GM18909 (cell line): ENCODE measurements around the gene EXPH5.
A peak's percentile ranks its signal among the peaks of the same experiment; 100 is the strongest.
"Not testable (repeated sequence)": the region's sequence is repeated elsewhere in the genome, so short reads cannot be mapped to it uniquely, and the experiment has no call there.

Experiments used
- ATAC-seq: cut with Tn5 transposase; IDR thresholded peaks from one replicate; pipeline ENCODE4 v1.9.1; 2021; ENCODE audit warnings: mild to moderate bottlenecking; ENCODE audit not compliant: unreplicated experiment, poor library complexity

EXPH5 gene

GRCh38 chr11:108606495-108607160 is 13.1 kb upstream of the EXPH5 start:
- ATAC-seq: no peak

- no peak for ATAC-seq
Measured at GRCh38 chr11:108606070-108606469, 12.5 kb upstream of the EXPH5 start.

- not testable (repeated sequence) for ATAC-seq
Measured at GRCh38 chr11:108602818-108603217, 9.2 kb upstream of the EXPH5 start.

GRCh38 chr11:108601150-108601549 is 7.6 kb upstream of the EXPH5 start:
- ATAC-seq: no peak

GRCh38 chr11:108599978-108600377 is 6.4 kb upstream of the EXPH5 start:
- ATAC-seq: no peak

GRCh38 chr11:108597736-108598355 is 4.3 kb upstream of the EXPH5 start:
- no peak for ATAC-seq

GRCh38 chr11:108596701-108597100 is 3.1 kb upstream of the EXPH5 start:
- ATAC-seq: no peak

- ATAC-seq: no peak
Measured at GRCh38 chr11:108593923-108594434, 411 bp upstream of the EXPH5 start.

- ATAC-seq: peak; percentile 20
Measured at GRCh38 chr11:108592591-108593213, 866 bp downstream of the EXPH5 start.

GRCh38 chr11:108591893-108592292 is 1.7 kb downstream of the EXPH5 start:
- ATAC-seq: no peak

GRCh38 chr11:108589136-108589535 is 4.4 kb downstream of the EXPH5 start:
- ATAC-seq: no peak

GRCh38 chr11:108588287-108588686 is 5.3 kb downstream of the EXPH5 start:
- ATAC-seq: no peak

- no peak for ATAC-seq
Measured at GRCh38 chr11:108587109-108587508, 6.5 kb downstream of the EXPH5 start.

GRCh38 chr11:108586600-108586999 is 7.0 kb downstream of the EXPH5 start:
- no peak for ATAC-seq

GRCh38 chr11:108586185-108586584 is 7.4 kb downstream of the EXPH5 start:
- ATAC-seq: not testable (repeated sequence)

GRCh38 chr11:108584973-108585372 is 8.6 kb downstream of the EXPH5 start:
- ATAC-seq: no peak

GRCh38 chr11:108580645-108581044 is 12.9 kb downstream of the EXPH5 start:
- no peak for ATAC-seq

- ATAC-seq: no peak
Measured at GRCh38 chr11:108580043-108580442, 13.5 kb downstream of the EXPH5 start.

GRCh38 chr11:108576523-108576922 is 17.0 kb downstream of the EXPH5 start:
- no peak for ATAC-seq

- ATAC-seq: no peak
Measured at GRCh38 chr11:108574675-108575074, 18.9 kb downstream of the EXPH5 start.

- ATAC-seq: no peak
Measured at GRCh38 chr11:108571001-108571400, 22.6 kb downstream of the EXPH5 start.
